GM18951 (cell line): Measurements from ENCODE around the gene IDH2.
"Not testable (repeated sequence)": the region's sequence is repeated elsewhere in the genome, so short reads cannot be mapped to it uniquely, and the experiment has no call there.

ENCODE experiments used
- POLR2A ChIP-seq: IDR thresholded peaks from 4 replicates; pipeline ENCODE4 v1.6.1; 2011; ENCODE audit warnings: mild to moderate bottlenecking; ENCODE audit not compliant: insufficient read length, insufficient read depth; ENCODE audit errors: extremely low read depth
- in situ Hi-C: fragments of 300-500 bp; cut with MboI; formaldehyde crosslinking; loops from one replicate; pipeline ENCODE4 v1.12.0; 2022; ENCODE audit warnings: low sequenced_read_pairs, mixed read lengths, inconsistent platforms; ENCODE audit not compliant: unreplicated experiment

IDH2 gene

GRCh38 chr15:90074916-90075315, 27.4 kb downstream of the IDH2 start:
- no peak for TF ChIP-seq POLR2A
- in situ Hi-C loops = loop anchor here (5.0 kb wide), 1 partner anchor 178 kb away; no protein-coding TSS in a partner anchor

- TF ChIP-seq POLR2A = no peak
- in situ Hi-C loops = no loop called here
Observed at GRCh38 chr15:90074023-90074422, 28.2 kb downstream of the IDH2 start.

- in situ Hi-C loops = no loop called here
Observed at GRCh38 chr15:90072978-90073640, 29.2 kb downstream of the IDH2 start.

GRCh38 chr15:90071220-90071807, 31.0 kb downstream of the IDH2 start:
- TF ChIP-seq POLR2A = no peak
- in situ Hi-C loops = no loop called here

More at GRCh38 chr15:90072978-90073640, 29.2 kb downstream of the IDH2 start:
- TF ChIP-seq POLR2A = no peak

GRCh38 chr15:90070623-90071022, 31.6 kb downstream of the IDH2 start:
- in situ Hi-C loops = not testable (repeated sequence)

GRCh38 chr15:90067953-90068606, 34.2 kb downstream of the IDH2 start:
- TF ChIP-seq POLR2A = no peak
- in situ Hi-C loops = no loop called here

- in situ Hi-C loops = no loop called here
Observed at GRCh38 chr15:90067181-90067952, 34.9 kb downstream of the IDH2 start.

GRCh38 chr15:90065682-90066049, 36.6 kb downstream of the IDH2 start:
- in situ Hi-C loops = no loop called here
- no peak for TF ChIP-seq POLR2A

More at GRCh38 chr15:90067181-90067952, 34.9 kb downstream of the IDH2 start:
- TF ChIP-seq POLR2A = no peak

GRCh38 chr15:90064911-90065681, 37.2 kb downstream of the IDH2 start:
- in situ Hi-C loops = no loop called here
- TF ChIP-seq POLR2A = no peak

- in situ Hi-C loops = no loop called here
- no peak for TF ChIP-seq POLR2A
Observed at GRCh38 chr15:90063770-90064247, 38.5 kb downstream of the IDH2 start.

GRCh38 chr15:90062973-90063769, 39.1 kb downstream of the IDH2 start:
- TF ChIP-seq POLR2A = no peak
- in situ Hi-C loops = no loop called here

- no peak for TF ChIP-seq POLR2A
- in situ Hi-C loops = no loop called here
Observed at GRCh38 chr15:90062462-90062932, 39.8 kb downstream of the IDH2 start.
